Neural cell (in vitro differentiated cells): ENCODE measurements around the gene KRTAP10-10.

Experiments used
- CTCF ChIP-seq: fragments of 450-650 bp; IDR thresholded peaks from 2 replicates; pipeline ENCODE4 v1.5.1; 2014; ENCODE audit warnings: antibody characterized with exemption, mild to moderate bottlenecking, moderate library complexity; ENCODE audit not compliant: poor library complexity, severe bottlenecking
- EZH2 ChIP-seq: fragments of 200-600, 300-800 bp; shearing (Covaris generic), sonication (generic); IDR thresholded peaks from 2 replicates; pipeline ENCODE4 v1.6.1; 2014; ENCODE audit warnings: antibody characterized with exemption, low read length, borderline replicate concordance, mild to moderate bottlenecking; ENCODE audit not compliant: insufficient read depth, poor library complexity, severe bottlenecking
- MXI1 ChIP-seq: fragments of 450-650 bp; conservative IDR thresholded peaks from 2 replicates; pipeline ENCODE4 v1.6.1; 2014; ENCODE audit warnings: antibody characterized with exemption, mild to moderate bottlenecking; ENCODE audit not compliant: poor library complexity, severe bottlenecking
- POLR2AphosphoS5 ChIP-seq: IDR thresholded peaks from 2 replicates; pipeline ENCODE4 v1.6.1; 2012
- REST ChIP-seq: IDR thresholded peaks from 2 replicates; pipeline ENCODE4 v1.6.1; 2012; ENCODE audit warnings: borderline replicate concordance
- TAF1 ChIP-seq: IDR thresholded peaks from 2 replicates; pipeline ENCODE4 v1.6.1; 2012; ENCODE audit warnings: low read depth

GRCh38 chr21:44618504-44618903 is 18.7 kb upstream of the KRTAP10-10 start:
- no peak for TF ChIP-seq MXI1
- no peak for TF ChIP-seq TAF1
- TF ChIP-seq CTCF: no peak
- TF ChIP-seq POLR2AphosphoS5: no peak
- no peak for TF ChIP-seq REST
- no peak for TF ChIP-seq EZH2
